ENCODE data around the gene NXT2.
"Not testable (repeated sequence)": the region's sequence is repeated elsewhere in the genome, so short reads cannot be mapped to it uniquely, and the experiment has no call there.

GRCh38 chrX:109576083-109576482, 39.4 kb downstream of the NXT2 start:
- not testable (repeated sequence) for TF ChIP-seq POLR2A, CTCF (IDR thresholded peaks at IDR 0.05)

Data from tibial nerve (tissue), 3 donors.